NCI-H82 treated with DMSO at 0.1 percent for 48 hours (cell line): ENCODE measurements around the gene PCDHGA1.

Experiments
- DNase-seq: peaks from one replicate; lab custom pipeline; 2025; ENCODE audit not compliant: unreplicated experiment; lab: John Stamatoyannopoulos, UW

Gene PCDHGA1

GRCh38 chr5:141511771-141512325, 181.5 kb downstream of the PCDHGA1 start:
- DNase-seq = no peak

DNA sequence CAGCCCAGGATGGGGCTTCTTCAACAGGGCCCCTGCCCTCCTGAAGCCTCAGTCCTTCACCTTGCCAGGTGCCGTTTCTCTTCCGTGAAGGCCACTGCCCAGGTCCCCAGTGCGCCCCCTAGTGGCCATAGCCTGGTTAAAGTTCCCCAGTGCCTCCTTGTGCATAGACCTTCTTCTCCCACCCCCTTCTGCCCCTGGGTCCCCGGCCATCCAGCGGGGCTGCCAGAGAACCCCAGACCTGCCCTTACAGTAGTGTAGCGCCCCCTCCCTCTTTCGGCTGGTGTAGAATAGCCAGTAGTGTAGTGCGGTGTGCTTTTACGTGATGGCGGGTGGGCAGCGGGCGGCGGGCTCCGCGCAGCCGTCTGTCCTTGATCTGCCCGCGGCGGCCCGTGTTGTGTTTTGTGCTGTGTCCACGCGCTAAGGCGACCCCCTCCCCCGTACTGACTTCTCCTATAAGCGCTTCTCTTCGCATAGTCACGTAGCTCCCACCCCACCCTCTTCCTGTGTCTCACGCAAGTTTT, 182.1 kb downstream of the PCDHGA1 start:
- DNase-seq = no peak

GRCh38 chr5:141512911-141513626, 182.8 kb downstream of the PCDHGA1 start:
- no peak for DNase-seq

- DNase-seq = no peak
Observed at GRCh38 chr5:141513627-141514329, 183.5 kb downstream of the PCDHGA1 start.

- DNase-seq = no peak
Observed at GRCh38 chr5:141514330-141515133, 184.2 kb downstream of the PCDHGA1 start.

DNA sequence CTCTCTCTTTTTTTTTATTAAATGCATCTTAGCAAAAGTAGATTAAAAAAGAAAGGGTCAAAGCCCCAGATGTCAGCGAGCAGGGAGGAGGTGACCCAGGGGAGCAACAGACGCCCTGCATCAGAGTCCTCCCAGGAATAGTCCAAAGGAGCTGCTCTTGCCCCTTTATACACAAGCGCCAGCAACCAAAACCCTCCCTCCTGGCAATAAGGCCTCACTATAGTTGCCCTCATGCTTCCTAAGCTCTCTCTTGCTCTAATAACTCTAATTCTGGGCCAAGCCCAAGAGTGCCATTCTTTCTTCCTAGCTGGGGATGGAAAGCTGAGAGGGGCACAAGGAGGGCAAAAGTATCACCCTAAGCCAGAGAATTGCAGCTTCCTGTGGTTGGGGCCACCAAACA, 184.8 kb downstream of the PCDHGA1 start:
- no peak for DNase-seq

DNA sequence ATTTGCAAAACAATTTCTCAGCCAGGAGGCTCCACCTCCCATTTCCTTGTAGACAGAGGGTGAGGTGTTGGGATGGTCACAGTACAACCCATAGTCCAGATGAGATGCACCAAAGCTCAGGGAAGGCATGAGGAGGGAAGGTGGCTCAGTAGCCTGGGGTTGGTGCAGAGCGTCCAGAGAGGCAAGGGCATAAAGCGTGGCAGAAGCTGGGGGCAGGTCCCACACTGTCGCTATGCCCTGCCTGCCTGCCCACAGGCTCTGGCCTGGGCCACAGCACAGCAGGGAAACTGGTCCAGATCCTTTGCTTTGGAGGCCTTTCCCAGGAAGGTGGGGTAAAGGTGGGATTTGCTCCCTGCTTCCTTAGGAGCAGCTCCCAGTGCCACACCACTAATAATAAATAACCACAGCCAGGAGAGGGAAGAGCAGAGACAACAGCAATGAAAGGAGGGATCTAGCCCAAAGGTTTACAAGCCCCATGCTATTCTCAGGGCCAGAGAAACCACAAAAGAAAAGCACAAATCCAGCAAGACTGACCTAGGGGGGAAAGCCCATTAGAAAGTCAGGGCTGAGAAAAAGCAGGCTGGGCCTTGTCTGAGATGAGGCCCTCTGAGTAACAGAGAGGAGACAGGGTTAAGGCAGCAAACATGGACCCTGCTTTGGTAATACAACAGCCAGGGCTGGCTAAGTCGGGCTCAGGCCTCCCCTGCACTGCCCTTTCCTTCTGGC, 185.8 kb downstream of the PCDHGA1 start:
- no peak for DNase-seq

- DNase-seq = no peak
Observed at GRCh38 chr5:141516672-141517025, 186.3 kb downstream of the PCDHGA1 start.

DNA sequence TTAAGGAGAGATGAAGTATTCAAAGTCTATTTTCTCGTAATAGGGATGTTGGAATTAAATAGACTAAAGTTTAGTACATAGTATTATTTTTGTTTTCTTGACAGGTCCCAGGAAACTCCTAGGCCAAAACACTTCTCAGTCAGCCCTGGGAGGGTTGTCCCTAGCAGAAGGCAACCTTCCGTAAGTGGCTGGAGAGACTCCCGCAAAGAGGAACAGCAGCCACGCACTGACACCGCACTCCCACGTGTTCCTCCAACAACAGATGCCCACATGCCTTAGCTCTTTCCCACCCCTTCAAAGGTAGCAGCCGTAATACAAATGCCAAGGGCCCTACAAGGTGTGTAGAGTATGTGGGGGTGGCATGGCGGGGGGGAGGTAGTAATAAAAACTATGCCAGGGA, 187.0 kb downstream of the PCDHGA1 start:
- no peak for DNase-seq

DNA sequence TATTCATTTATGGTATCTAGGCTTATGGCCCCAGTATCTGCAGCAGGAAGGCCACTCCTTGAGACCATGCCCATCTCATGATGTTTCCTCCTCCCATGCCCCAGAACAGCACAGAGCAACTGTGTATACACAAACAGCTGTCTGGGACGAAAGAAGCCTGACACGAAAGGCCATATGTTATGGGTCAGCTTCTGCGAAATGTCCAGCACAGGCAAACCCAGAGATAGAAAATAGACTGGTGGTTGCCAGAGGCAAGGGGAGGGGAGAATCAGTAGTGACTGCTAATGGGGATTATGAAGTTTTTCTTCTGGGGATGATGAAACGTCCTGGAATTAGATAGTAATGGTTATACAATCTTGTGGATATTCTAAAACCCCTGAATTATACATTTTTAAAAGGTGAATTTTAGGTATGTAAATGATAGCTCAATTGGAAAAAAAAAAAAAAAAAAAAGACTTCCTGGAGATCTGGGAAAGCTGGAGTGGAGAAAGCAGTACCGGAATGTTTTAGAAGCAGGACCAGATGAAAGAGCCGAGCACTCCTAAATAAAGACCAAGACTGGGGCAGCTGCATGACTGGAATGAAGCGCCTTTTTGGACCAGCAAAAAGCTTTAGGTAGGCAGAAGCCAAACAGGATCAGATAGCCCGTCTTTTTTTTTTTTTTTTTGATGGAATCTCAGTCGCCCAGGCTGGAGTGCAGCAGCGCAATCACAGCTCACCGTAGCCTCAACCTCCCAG, 187.7 kb downstream of the PCDHGA1 start:
- no peak for DNase-seq

DNA sequence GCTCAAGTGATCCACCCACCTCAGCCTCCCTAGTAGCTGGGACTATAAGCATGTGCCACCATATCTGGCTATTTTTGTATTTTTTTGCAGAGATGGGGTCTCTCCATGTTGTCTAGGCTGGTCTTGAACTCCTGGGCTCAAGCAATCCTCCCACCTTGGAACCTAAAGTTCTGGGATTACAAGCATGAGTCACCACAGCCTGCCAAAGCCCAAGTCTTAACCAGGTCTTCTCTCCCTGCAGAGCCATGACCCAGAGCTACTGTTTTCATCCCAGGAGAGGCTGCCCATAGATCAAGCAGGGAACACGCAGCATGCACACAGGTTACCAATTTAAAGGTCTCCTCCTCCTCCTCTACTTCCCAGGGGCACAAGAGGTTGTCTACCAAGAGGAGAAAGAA, 188.3 kb downstream of the PCDHGA1 start:
- no peak for DNase-seq

DNA sequence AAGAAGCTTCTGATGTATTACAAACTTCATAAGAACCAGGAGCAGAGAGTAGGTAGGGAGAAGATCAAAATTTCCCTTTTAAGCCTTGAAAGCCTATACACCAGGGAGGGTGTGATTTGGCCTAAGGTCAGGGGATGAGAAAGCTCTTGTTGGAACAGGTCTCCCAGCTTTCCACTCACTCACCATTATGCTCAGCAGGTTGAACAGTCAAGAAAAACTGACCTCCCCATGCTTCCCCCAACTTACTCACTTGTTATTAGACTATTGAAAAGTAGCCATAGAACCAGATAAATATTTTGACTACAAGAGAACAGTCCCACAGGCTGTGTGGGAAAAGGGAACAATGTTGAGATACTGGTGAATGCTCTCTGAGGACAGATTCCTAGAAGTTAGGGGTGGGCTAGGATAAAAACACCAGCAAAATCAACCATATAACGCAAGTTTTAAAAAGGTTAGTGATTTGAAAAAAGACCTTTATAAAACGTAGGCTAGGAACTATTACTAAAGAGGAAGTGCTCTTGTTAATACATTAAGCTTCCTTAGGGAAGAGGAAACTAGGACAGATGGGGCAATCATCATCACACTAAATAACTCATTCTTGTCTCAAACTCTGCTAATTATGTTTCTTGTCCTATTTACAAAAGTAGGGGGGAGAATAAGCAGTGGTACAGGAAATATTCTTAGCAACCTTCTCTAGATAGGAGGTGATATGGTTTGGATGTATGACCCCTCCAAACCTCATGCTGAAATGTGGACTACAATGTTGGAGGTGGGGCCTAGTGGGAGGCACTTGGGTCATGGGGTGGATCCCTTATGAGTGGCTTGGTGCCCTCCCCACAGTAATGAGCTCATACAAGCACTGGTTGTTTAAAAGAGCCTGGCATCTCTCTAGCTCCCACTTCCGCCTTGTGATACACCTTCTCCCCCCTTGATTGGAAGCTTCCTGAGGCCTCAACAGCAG, 189.6 kb downstream of the PCDHGA1 start:
- no peak for DNase-seq

DNA sequence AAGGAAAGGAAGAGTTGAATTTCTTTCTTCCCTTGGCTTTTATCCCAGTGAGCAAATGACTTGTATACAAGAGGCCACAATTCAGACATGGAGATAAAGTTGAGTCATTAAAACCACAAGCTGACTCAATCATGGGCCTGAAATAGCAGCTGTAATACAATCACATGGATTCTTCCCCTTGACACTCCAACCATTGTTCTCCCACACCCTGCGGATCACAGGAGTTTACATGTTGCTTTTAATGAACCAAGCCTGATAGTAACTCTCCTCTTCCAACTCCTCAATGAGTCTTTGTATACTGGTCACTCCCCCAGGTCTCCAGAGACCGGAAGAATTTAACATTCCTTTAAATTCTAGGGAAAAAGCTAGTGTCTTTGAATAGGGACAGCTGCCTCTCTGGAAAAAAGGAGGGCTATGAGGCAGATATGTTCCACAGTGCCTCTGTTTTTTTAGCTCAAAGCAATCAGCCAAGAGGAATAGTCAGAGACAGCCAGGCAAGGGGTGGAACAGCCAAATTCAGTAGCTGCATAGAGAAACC, 191.0 kb downstream of the PCDHGA1 start:
- no peak for DNase-seq

- DNase-seq = no peak
Observed at GRCh38 chr5:141522301-141522700, 192.0 kb downstream of the PCDHGA1 start.

- DNase-seq = no peak
Observed at GRCh38 chr5:141523991-141524390, 193.7 kb downstream of the PCDHGA1 start.

DNA sequence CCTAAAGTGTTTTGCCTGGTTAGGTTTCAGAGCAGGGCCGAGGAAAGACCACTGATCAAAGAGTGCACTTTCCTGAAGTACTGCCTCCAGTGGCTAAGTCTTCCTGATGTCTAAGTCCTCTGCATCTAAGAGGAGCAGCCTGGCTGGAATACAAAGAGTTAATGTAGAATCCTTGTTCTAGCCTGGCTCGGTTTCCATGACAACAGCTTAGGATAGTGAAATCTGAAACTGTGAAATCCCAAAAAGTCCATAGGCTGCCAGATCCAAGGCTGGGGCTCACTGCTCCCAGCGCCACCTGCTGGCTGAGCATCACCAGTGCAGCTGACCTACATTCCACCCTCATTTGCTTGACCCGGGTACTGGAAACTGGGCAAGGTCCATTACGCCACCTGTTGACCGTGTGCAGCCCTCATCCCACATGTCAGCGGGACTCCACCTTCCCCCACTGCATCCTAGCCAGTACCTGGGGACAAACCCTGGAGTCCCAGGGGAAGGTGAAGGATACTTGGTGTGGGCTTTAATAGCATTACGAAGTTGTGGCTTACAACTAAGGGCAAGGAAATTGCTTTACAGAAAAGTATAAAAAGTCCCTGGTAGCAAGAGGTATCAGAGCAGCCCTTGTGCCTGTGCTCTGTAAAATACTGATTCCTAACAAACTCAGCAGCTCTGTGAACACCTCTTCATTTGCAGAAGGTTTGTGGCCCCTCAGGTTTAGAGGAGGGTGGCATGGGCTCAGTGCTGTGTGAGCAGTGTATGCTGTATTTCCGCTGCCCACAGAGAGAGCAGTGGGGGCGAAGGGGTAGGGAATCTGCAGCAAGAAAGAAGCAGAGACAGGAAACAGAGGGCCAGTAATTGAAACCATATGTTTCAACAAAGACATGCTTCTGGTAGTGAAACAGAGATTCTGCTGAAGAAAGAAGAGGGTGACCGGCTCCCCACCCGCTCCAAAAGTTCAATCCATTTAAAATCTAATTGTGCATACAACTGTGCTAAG, 194.6 kb downstream of the PCDHGA1 start:
- DNase-seq = peak; percentile 61

- DNase-seq = no peak
Observed at GRCh38 chr5:141525653-141526052, 195.3 kb downstream of the PCDHGA1 start.
